PC-9 (cell line): ENCODE data around the gene EYS. TPM values are rescaled to one million over a fixed set of nuclear protein-coding genes. Genes with fewer than 3 reads are reported as not detected.

Source experiments
- BruUV-seq: library from RNA; stranded (reverse); fragments of 400-500 nt; replicated peaks from 2 replicates; lab custom pipeline; 2021; lab: Mats Ljungman, UMichigan
- CTCF ChIA-PET: fragments of 300-600 bp; sonication (Branson Sonifier 250); formaldehyde crosslinking; loops from one replicate; lab custom pipeline; 2022; ENCODE audit warnings: antibody characterized with exemption; lab: Charles Lee
- POLR2A ChIA-PET: fragments of 300-600 bp; sonication (Branson Sonifier 250); formaldehyde crosslinking; loops from one replicate; lab custom pipeline; 2022; ENCODE audit warnings: antibody characterized with exemption; ENCODE audit not compliant: unreplicated experiment; lab: Charles Lee
- DNase-seq, 2 experiments: peaks; one replicate each; pipeline versions ENCODE4 v3.0.0 to v3.0.0-alpha.2; 2015 to 2022; ENCODE audit warnings: mixed read lengths in 1 of 2
- H2AFZ ChIP-seq: fragments of 200-600 bp; sonication (generic); 2 replicates; pipeline ENCODE4 v1.8.1; 2017; ENCODE audit warnings: antibody characterized with exemption
- H3F3A ChIP-seq: fragments of 200-600 bp; sonication (generic); 2 replicates; pipeline ENCODE4 v1.8.1; 2017; ENCODE audit warnings: antibody characterized with exemption, mild to moderate bottlenecking, low read depth; ENCODE audit not compliant: insufficient read depth
- H3K27ac ChIP-seq: fragments of 200-600 bp; sonication (generic); 2 replicates; pipeline ENCODE4 v1.6.1; 2016; ENCODE audit warnings: mixed run types
- H3K27me3 ChIP-seq: fragments of 200-600 bp; sonication (generic); 2 replicates; pipeline ENCODE4 v1.6.1; 2016; ENCODE audit warnings: low read depth, mixed run types; ENCODE audit not compliant: insufficient read depth
- H3K36me3 ChIP-seq: fragments of 200-600 bp; sonication (generic); 2 replicates; pipeline ENCODE4 v1.6.1; 2016; ENCODE audit warnings: low read depth, mixed run types
- H3K4me1 ChIP-seq: fragments of 200-600 bp; sonication (generic); replicated peaks from 2 replicates; pipeline ENCODE4 v1.6.1; 2016; ENCODE audit warnings: mixed run types; ENCODE audit not compliant: insufficient read depth
- H3K4me2 ChIP-seq: fragments of 200-600 bp; sonication (generic); 2 replicates; pipeline ENCODE4 v1.6.1; 2017; ENCODE audit warnings: mixed run types
- H3K4me3 ChIP-seq: fragments of 200-600 bp; sonication (generic); 2 replicates; pipeline ENCODE4 v1.6.1; 2016; ENCODE audit warnings: mixed run types
- H3K79me2 ChIP-seq: fragments of 200-600 bp; sonication (generic); 2 replicates; pipeline ENCODE4 v1.6.1; 2017; ENCODE audit warnings: low read depth, mixed run types
- H3K9me2 ChIP-seq: fragments of 200-600 bp; sonication (generic); 2 replicates; pipeline ENCODE4 v1.8.1; 2017; ENCODE audit warnings: mild to moderate bottlenecking; ENCODE audit not compliant: insufficient read depth
- H3K9me3 ChIP-seq: fragments of 200-600 bp; sonication (generic); 2 replicates; pipeline ENCODE4 v1.8.1; 2016; ENCODE audit warnings: low read depth; ENCODE audit not compliant: insufficient read depth
- H4K20me1 ChIP-seq: fragments of 200-600 bp; sonication (generic); 2 replicates; pipeline ENCODE4 v1.8.1; 2017; ENCODE audit not compliant: insufficient read depth
- EZH2 ChIP-seq: fragments of 200-600 bp; sonication (generic); IDR thresholded peaks from 2 replicates; pipeline ENCODE4 v1.8.0; 2017; ENCODE audit warnings: antibody characterized with exemption, low read depth
- intact Hi-C: fragments of 100-400 bp; cut with micrococcal nuclease; formaldehyde crosslinking; loops from one replicate; pipeline ENCODE4 v1.10.0; 2022; ENCODE audit not compliant: unreplicated experiment
- total RNA-seq: library from RNA; stranded (reverse); gene quantifications from 2 replicates; pipeline ENCODE4 v1.2.3, GENCODE V29; 2021
- TF ChIP-seq, protein P1 (sequence below): fragments of 200-600 bp; sonication (generic); conservative IDR thresholded peaks from 2 replicates; pipeline ENCODE4 v1.6.1; 2017; ENCODE audit warnings: mixed run types, antibody characterized with exemption, mild to moderate bottlenecking, moderate library complexity

Gene EYS
- total RNA-seq, 1 experiment from 2014 or later, result not detected

GRCh38 chr6:64186592-64186991, 1520.4 kb downstream of the EYS start:
- TF ChIP-seq EZH2, result no peak
- TF ChIP-seq, protein P1, sequence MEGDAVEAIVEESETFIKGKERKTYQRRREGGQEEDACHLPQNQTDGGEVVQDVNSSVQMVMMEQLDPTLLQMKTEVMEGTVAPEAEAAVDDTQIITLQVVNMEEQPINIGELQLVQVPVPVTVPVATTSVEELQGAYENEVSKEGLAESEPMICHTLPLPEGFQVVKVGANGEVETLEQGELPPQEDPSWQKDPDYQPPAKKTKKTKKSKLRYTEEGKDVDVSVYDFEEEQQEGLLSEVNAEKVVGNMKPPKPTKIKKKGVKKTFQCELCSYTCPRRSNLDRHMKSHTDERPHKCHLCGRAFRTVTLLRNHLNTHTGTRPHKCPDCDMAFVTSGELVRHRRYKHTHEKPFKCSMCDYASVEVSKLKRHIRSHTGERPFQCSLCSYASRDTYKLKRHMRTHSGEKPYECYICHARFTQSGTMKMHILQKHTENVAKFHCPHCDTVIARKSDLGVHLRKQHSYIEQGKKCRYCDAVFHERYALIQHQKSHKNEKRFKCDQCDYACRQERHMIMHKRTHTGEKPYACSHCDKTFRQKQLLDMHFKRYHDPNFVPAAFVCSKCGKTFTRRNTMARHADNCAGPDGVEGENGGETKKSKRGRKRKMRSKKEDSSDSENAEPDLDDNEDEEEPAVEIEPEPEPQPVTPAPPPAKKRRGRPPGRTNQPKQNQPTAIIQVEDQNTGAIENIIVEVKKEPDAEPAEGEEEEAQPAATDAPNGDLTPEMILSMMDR, result no peak
- H3K4me3 ChIP-seq, result no peak overlapping the region
- no peak for DNase-seq
- H3K4me2 ChIP-seq, result no peak overlapping the region
- no peaks in the 10 kb centered on the region for H4K20me1 ChIP-seq
- no peaks in the 10 kb centered on the region for H3K79me2 ChIP-seq
- BruUV-seq, result no TSS peak
- H3K36me3 ChIP-seq, result no peaks in the 10 kb centered on the region
- intact Hi-C loops, result no loop called here
- POLR2A ChIA-PET, result no interaction called here
- H3F3A ChIP-seq, result no peaks in the 10 kb centered on the region
- H2AFZ ChIP-seq, result no peak overlapping the region
- no peaks in the 10 kb centered on the region for H3K4me1 ChIP-seq
- H3K27me3 ChIP-seq, result no peaks in the 10 kb centered on the region
- CTCF ChIA-PET, result no interaction called here
- no peak overlapping the region for H3K27ac ChIP-seq
- H3K9me3 ChIP-seq, result no peaks in the 10 kb centered on the region
- no peaks in the 10 kb centered on the region for H3K9me2 ChIP-seq

GRCh38 chr6:64185621-64186020, 1521.4 kb downstream of the EYS start:
- Histone ChIP-seq H3K4me2 (no peak overlapping the region), H3K9me3 (no peaks in the 10 kb centered on the region), H3K9me2 (no peaks in the 10 kb centered on the region), H3K27ac (no peak overlapping the region), H3K36me3 (no peaks in the 10 kb centered on the region), H2AFZ (no peak overlapping the region), H3K4me3 (no peak overlapping the region), H3K27me3 (no peaks in the 10 kb centered on the region), H3K4me1 (no peaks in the 10 kb centered on the region), H3F3A (no peaks in the 10 kb centered on the region), H4K20me1 (no peaks in the 10 kb centered on the region), H3K79me2 (no peaks in the 10 kb centered on the region)
- intact Hi-C loops, result no loop called here
- TF ChIP-seq, protein P1, result no peak
- TF ChIP-seq EZH2, result no peak
- ChIA-PET POLR2A (no interaction called here), CTCF (no interaction called here)
- no peak for DNase-seq
- BruUV-seq, result no TSS peak

DNA sequence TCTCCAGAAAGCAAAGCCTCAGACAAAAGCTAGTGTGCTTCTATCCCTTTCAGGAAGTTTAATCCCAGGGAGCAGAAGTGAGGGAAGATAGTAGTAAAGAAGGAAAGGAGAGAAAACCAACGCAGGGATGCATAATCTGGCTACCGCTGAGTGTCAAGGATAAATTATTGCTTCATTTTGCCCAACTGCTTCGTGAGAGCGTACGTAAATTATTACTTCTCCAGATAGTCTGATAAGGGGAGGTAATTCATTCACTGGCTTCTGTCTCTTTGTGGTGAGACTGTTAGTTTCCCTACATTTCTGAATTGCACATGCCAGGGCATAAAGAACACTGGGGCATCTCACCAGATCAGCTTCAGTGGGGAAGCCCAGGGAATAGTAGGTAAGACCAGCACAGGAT, 1531.7 kb downstream of the EYS start:
- no peaks in the 10 kb centered on the region for H3F3A ChIP-seq
- no peak for DNase-seq
- no peak overlapping the region for H3K4me2 ChIP-seq
- intact Hi-C loops, result no loop called here
- ChIA-PET CTCF (no interaction called here), POLR2A (no interaction called here)
- H3K36me3 ChIP-seq, result no peaks in the 10 kb centered on the region
- no peak overlapping the region for H3K4me3 ChIP-seq
- H3K27ac ChIP-seq, result no peak overlapping the region
- no peaks in the 10 kb centered on the region for H3K4me1 ChIP-seq
- TF ChIP-seq, protein P1, result no peak
- no peak for TF ChIP-seq EZH2
- no peak overlapping the region for H2AFZ ChIP-seq
- H4K20me1 ChIP-seq, result no peaks in the 10 kb centered on the region
- no peaks in the 10 kb centered on the region for H3K9me3 ChIP-seq
- no peaks in the 10 kb centered on the region for H3K27me3 ChIP-seq
- BruUV-seq, result no TSS peak
- no peaks in the 10 kb centered on the region for H3K9me2 ChIP-seq
- no peaks in the 10 kb centered on the region for H3K79me2 ChIP-seq
